ENCODE measurements around the gene CPLANE1. TPM values are rescaled to one million over a fixed set of nuclear protein-coding genes. Genes with fewer than 3 reads are reported as not detected.
A peak's percentile ranks its signal among the peaks of the same experiment; 100 is the strongest.
"Not testable (repeated sequence)": the region's sequence is repeated elsewhere in the genome, so short reads cannot be mapped to it uniquely, and the experiment has no call there.

Gene CPLANE1
- total and polyA plus RNA-seq, 3 experiments from 2014 or later: 1.3 to 9.3 (median 8.2) TPM

DNA sequence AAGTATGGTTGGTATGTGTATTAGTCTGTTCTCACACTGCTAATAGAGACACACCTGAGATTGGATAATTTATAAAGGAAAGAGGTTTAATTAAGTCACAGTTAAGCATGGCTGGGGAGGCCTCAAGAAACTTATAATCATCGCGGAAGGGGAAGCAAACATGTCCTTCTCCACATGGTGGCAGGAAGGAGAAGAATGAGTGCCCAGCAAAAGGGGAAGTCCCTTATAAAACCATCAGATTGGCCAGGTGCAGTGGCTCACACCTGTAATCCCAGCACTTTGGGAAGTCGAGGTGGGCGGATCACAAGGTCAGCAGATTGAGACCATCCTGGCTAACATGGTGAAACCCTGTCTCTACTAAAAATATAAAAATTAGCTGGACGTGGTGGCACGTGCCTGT, 113.9 kb downstream of the CPLANE1 start:
- DNase-seq; H3K9me3 ChIP-seq (ENCODE audit: low read length); H3K27me3 Mint-ChIP-seq; H3K4me3 ChIP-seq (ENCODE audit: low read length); H3K27ac ChIP-seq (ENCODE audit: low read depth, low read length); H3K9me3 Mint-ChIP-seq; H3K4me1 Mint-ChIP-seq; H3K36me3 ChIP-seq (ENCODE audit: insufficient read depth, low read length); H3K4me3 Mint-ChIP-seq; H3K27me3 ChIP-seq (ENCODE audit: insufficient read depth, low read length, poor library complexity, severe bottlenecking); H3K4me1 ChIP-seq (ENCODE audit: insufficient read depth, low read length); H3K27ac Mint-ChIP-seq; POLR2A ChIA-PET; CTCF ChIA-PET: not testable (repeated sequence)
- peaks cover 22 to 53% (median 37%) of the 10 kb centered on the region in 3 donors for H3K36me3 Mint-ChIP-seq

DNA sequence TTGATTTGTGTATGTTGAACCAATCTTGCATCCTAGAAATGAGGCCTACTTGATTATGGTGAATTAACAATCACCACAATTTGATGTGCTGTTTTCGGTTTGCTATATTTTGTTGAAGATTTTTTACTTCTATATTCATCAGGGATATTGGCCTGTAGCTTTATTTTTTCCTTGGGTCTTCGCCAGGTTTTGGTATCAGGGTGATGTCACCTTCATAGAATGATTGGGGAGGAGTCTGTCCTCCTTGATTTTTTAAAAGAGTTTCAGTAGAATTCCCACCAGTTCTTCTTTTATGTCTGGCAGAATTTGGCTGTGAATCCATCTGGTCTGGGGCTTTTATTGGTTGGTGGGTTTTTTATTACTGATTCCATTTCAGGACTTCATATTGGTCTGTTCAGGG, 115.2 kb downstream of the CPLANE1 start:
- no peaks in the 10 kb centered on the region for H3K4me1 ChIP-seq (ENCODE audit: insufficient read depth, low read length)
- peaks cover 25 to 63% (median 39%) of the 10 kb centered on the region in 3 donors for H3K36me3 Mint-ChIP-seq
- no peak overlapping the region for H3K27ac Mint-ChIP-seq
- H3K27me3 Mint-ChIP-seq: peaks cover 0 to 2% of the 10 kb centered on the region in 2 donors
- DNase-seq: no peak
- no peak overlapping the region for H3K4me3 ChIP-seq (ENCODE audit: low read length)
- H3K4me3 Mint-ChIP-seq: no peak overlapping the region
- H3K27ac ChIP-seq (ENCODE audit: low read depth, low read length): no peak overlapping the region
- peaks cover 0 to 2% (median 0%) of the 10 kb centered on the region in 3 donors for H3K4me1 Mint-ChIP-seq
- H3K9me3 ChIP-seq (ENCODE audit: low read length): no peaks in the 10 kb centered on the region
- ChIA-PET POLR2A (no interaction called here), CTCF (no interaction called here)
- no peaks in the 10 kb centered on the region for H3K36me3 ChIP-seq (ENCODE audit: insufficient read depth, low read length)
- peaks cover 0 to 7% (median 5%) of the 10 kb centered on the region in 5 donors for H3K9me3 Mint-ChIP-seq
- H3K27me3 ChIP-seq (ENCODE audit: insufficient read depth, low read length, poor library complexity, severe bottlenecking): no peaks in the 10 kb centered on the region

DNA sequence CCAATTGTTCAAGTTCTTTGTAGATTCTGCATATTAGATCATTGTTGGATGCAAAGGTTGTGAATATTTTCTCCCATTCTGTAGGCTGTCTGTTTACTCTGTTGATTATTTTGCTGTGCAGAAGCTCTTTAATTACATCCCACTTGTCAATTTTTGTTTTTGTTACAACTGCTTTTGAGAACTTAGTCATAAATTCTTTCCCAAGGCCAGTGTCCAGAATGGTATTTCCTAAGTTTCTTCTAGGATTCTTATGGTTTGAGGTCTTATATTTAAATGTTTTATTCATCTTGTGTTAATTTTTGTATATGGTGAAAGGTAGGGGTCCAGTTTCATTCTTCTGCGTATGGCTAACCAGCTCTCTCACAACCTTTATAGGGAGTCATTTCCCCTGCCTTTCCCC, 116.5 kb downstream of the CPLANE1 start:
- Mint-ChIP-seq H3K27me3 (peaks cover 0 to 2% of the 10 kb centered on the region in 2 donors), H3K36me3 (peaks cover 22 to 56% (median 32%) of the 10 kb centered on the region in 3 donors), H3K4me3 (no peak overlapping the region), H3K4me1 (peaks cover 0 to 2% (median 0%) of the 10 kb centered on the region in 3 donors), H3K27ac (no peak overlapping the region), H3K9me3 (peaks cover 0 to 7% (median 5%) of the 10 kb centered on the region in 5 donors)
- Histone ChIP-seq H3K9me3 (ENCODE audit: low read length) (no peaks in the 10 kb centered on the region), H3K4me3 (ENCODE audit: low read length) (no peak overlapping the region), H3K27me3 (ENCODE audit: insufficient read depth, low read length, poor library complexity, severe bottlenecking) (no peaks in the 10 kb centered on the region), H3K36me3 (ENCODE audit: insufficient read depth, low read length) (no peaks in the 10 kb centered on the region), H3K27ac (ENCODE audit: low read depth, low read length) (no peak overlapping the region), H3K4me1 (ENCODE audit: insufficient read depth, low read length) (no peaks in the 10 kb centered on the region)
- DNase-seq: no peak
- POLR2A ChIA-PET: no interaction called here
- CTCF ChIA-PET: no interaction called here

DNA sequence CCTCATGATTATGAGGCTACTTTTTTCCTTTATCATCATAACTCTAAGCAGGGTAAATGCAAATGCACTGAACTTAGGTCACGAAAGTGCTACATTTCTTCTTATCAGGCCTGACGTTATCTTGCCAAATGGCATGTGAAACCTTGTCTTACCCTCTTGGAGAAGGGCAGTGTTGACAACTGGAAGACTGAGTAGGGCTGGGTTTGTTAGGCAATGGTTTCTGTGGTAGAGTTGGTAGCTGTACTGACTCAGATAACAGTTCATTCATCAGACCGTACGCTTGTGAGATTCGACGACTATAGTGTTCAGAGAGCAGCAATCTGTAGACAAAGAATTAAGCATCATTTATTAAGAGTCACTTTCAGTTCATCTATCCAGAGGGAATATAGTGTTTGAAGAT, 127.7 kb downstream of the CPLANE1 start:
- no peaks in the 10 kb centered on the region for H3K27me3 Mint-ChIP-seq
- Histone ChIP-seq H3K9me3 (ENCODE audit: low read length) (no peaks in the 10 kb centered on the region), H3K27me3 (ENCODE audit: insufficient read depth, low read length, poor library complexity, severe bottlenecking) (no peaks in the 10 kb centered on the region), H3K36me3 (ENCODE audit: insufficient read depth, low read length) (no peaks in the 10 kb centered on the region), H3K4me3 (ENCODE audit: low read length) (no peak overlapping the region), H3K4me1 (ENCODE audit: insufficient read depth, low read length) (no peaks in the 10 kb centered on the region), H3K27ac (ENCODE audit: low read depth, low read length) (no peak overlapping the region)
- H3K4me1 Mint-ChIP-seq: no peaks in the 10 kb centered on the region
- peaks cover 0 to 35% (median 14%) of the 10 kb centered on the region in 3 donors for H3K36me3 Mint-ChIP-seq
- ChIA-PET POLR2A (no interaction called here), CTCF (no interaction called here)
- H3K9me3 Mint-ChIP-seq: no peaks in the 10 kb centered on the region
- DNase-seq: no peak
- no peak overlapping the region for H3K27ac Mint-ChIP-seq
- no peak overlapping the region for H3K4me3 Mint-ChIP-seq

DNA sequence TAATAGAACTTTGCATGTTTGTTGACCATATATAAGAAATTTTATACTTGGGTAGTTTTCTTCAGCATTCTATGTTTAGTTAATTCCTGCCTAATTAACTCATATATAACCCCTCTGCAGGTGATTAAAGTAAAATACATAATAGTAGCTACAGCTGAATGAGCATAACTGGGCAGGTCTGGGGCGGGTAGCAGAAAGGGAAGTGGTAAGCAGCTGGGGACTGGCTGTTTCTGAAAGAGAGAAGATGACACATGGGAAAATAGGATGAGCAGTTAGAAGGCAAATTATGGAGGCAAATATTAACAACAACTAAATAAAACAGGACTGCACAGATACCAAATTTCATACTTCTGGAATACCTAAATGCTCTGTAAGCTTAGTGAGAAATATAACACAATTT, 128.1 kb downstream of the CPLANE1 start:
- POLR2A ChIA-PET: no interaction called here

DNA sequence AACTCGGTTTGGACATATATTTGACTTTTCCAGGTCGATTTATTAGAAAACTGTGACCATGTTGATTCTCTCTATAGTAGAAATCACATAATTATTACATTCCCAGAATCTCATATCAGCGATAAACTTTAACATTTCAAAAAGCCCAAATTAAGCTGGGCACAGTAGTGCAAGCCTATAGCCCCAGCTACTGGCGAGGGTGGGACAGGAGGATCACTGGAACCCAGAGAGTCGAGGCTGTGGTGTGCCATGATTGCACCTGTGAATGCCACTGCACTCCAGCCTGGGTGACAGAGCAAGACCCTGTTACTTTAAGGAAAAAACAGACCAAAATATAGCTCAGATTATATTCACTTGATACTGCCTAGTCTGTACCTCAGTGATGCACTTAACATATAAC, 128.9 kb downstream of the CPLANE1 start:
- ChIA-PET POLR2A (no interaction called here), CTCF (interaction anchor here (1.0 kb wide), 1 partner anchor 128 kb away, joined by 3 read pairs; no protein-coding TSS in a partner anchor)
- Histone ChIP-seq H3K9me3 (ENCODE audit: low read length) (no peaks in the 10 kb centered on the region), H3K27me3 (ENCODE audit: insufficient read depth, low read length, poor library complexity, severe bottlenecking) (no peaks in the 10 kb centered on the region), H3K27ac (ENCODE audit: low read depth, low read length) (no peak overlapping the region), H3K4me1 (ENCODE audit: insufficient read depth, low read length) (no peaks in the 10 kb centered on the region), H3K4me3 (ENCODE audit: low read length) (no peak overlapping the region), H3K36me3 (ENCODE audit: insufficient read depth, low read length) (no peaks in the 10 kb centered on the region)
- no peak overlapping the region for H3K4me3 Mint-ChIP-seq
- H3K4me1 Mint-ChIP-seq: no peaks in the 10 kb centered on the region
- peak overlapping the region in 1 of 8 donors; percentile 21 for H3K27ac Mint-ChIP-seq
- H3K9me3 Mint-ChIP-seq: no peaks in the 10 kb centered on the region
- H3K36me3 Mint-ChIP-seq: peaks cover 0 to 33% (median 9%) of the 10 kb centered on the region in 3 donors
- no peak for DNase-seq
- H3K27me3 Mint-ChIP-seq: no peaks in the 10 kb centered on the region

More for the DNA sequence above, 128.1 kb downstream of the CPLANE1 start:
- Mint-ChIP-seq H3K4me3 (no peak overlapping the region), H3K4me1 (no peaks in the 10 kb centered on the region), H3K36me3 (peaks cover 0 to 36% (median 14%) of the 10 kb centered on the region in 3 donors), H3K27me3 (no peaks in the 10 kb centered on the region), H3K9me3 (no peaks in the 10 kb centered on the region), H3K27ac (peak overlapping the region in 3 of 8 donors; percentile 2 to 34 (median 5))
- H3K4me1 ChIP-seq (ENCODE audit: insufficient read depth, low read length): no peaks in the 10 kb centered on the region
- H3K4me3 ChIP-seq (ENCODE audit: low read length): no peak overlapping the region
- no peaks in the 10 kb centered on the region for H3K36me3 ChIP-seq (ENCODE audit: insufficient read depth, low read length)
- no peaks in the 10 kb centered on the region for H3K27me3 ChIP-seq (ENCODE audit: insufficient read depth, low read length, poor library complexity, severe bottlenecking)
- no peaks in the 10 kb centered on the region for H3K9me3 ChIP-seq (ENCODE audit: low read length)
- CTCF ChIA-PET: no interaction called here
- DNase-seq: no peak
- H3K27ac ChIP-seq (ENCODE audit: low read depth, low read length): no peak overlapping the region

DNA sequence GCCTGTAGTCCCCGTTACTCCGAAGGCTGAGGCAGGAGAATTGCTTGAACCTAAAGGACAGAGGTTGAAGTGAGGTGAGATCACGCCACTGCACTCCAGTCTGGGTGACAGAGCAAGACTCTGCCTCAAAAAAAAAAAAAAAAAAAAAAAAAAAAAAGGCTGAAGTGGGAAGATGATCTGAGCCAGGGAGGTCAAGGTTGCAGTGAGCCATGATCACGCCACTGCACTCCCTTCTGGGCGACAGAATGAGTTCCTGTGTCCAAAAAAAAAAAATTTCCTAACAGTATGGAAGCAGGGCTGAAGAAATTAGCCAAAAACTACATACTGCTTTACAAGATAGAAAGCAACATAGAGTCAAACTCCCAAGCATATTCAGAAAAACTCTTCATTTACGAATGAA, 132.8 kb downstream of the CPLANE1 start:
- Mint-ChIP-seq H3K4me1 (peaks cover 18 to 23% (median 23%) of the 10 kb centered on the region in 3 donors), H3K9me3 (no peaks in the 10 kb centered on the region), H3K27me3 (no peaks in the 10 kb centered on the region), H3K27ac (no peak overlapping the region), H3K36me3 (peaks cover 4 to 36% (median 17%) of the 10 kb centered on the region in 3 donors), H3K4me3 (no peak overlapping the region)
- H3K4me3 ChIP-seq (ENCODE audit: low read length): no peak overlapping the region
- POLR2A ChIA-PET: no interaction called here
- H3K9me3 ChIP-seq (ENCODE audit: low read length): no peaks in the 10 kb centered on the region
- no peaks in the 10 kb centered on the region for H3K36me3 ChIP-seq (ENCODE audit: insufficient read depth, low read length)
- no peak for DNase-seq
- peaks cover 19% of the 10 kb centered on the region for H3K4me1 ChIP-seq (ENCODE audit: insufficient read depth, low read length)
- CTCF ChIA-PET: no interaction called here
- H3K27ac ChIP-seq (ENCODE audit: low read depth, low read length): no peak overlapping the region
- H3K27me3 ChIP-seq (ENCODE audit: insufficient read depth, low read length, poor library complexity, severe bottlenecking): no peaks in the 10 kb centered on the region

DNA sequence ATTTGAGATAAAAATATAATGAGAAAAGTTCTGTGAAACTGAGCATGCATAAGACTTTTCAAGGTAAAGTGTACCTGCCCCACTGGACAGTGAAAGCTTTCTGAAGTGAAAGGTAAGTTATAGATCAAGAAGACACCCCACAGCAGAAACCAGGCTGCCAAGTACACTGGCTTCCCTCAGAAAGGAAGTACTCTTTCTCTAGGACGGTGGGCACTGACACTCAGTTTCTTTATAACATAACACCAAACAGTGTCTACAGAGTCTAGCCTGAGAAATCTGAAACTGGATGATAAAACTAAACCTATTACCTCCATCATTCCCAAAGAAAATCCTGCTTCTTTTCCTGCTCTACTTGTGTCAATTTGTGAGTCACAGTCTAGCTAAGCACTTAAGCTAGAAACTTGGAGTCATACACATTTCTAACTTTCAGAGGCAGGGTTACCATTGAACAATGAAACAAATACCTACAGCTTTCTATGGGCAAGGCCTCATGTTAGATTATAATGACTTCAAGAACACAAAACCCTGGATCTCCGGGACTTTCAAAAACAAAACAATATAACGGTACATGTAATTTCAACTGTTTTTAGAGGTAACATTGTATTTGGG, 136.7 kb downstream of the CPLANE1 start:
- Mint-ChIP-seq H3K36me3 (peaks cover 7 to 33% (median 26%) of the 10 kb centered on the region in 3 donors), H3K9me3 (no peaks in the 10 kb centered on the region), H3K4me3 (peak overlapping the region; percentile 11 to 78 (median 76)), H3K4me1 (peaks cover 23 to 41% (median 32%) of the 10 kb centered on the region in 3 donors), H3K27me3 (no peaks in the 10 kb centered on the region), H3K27ac (peak overlapping the region in 6 of 8 donors; percentile 2 to 72 (median 20))
- Histone ChIP-seq H3K9me3 (ENCODE audit: low read length) (no peaks in the 10 kb centered on the region), H3K4me1 (ENCODE audit: insufficient read depth, low read length) (peaks cover 35% of the 10 kb centered on the region), H3K27me3 (ENCODE audit: insufficient read depth, low read length, poor library complexity, severe bottlenecking) (no peaks in the 10 kb centered on the region), H3K27ac (ENCODE audit: low read depth, low read length) (no peak overlapping the region), H3K36me3 (ENCODE audit: insufficient read depth, low read length) (no peaks in the 10 kb centered on the region), H3K4me3 (ENCODE audit: low read length) (peak overlapping the region; percentile 16)
- CTCF ChIA-PET: no interaction called here
- POLR2A ChIA-PET: no interaction called here
- DNase-seq: no peak
